ENCODE results near the gene CIB4.

CIB4 gene

GRCh38 chr2:26619521-26619951 is 21.6 kb downstream of the CIB4 start:
- DNase-seq: no peak

GRCh38 chr2:26619096-26619495 is 22.1 kb downstream of the CIB4 start:
- no peak for DNase-seq

GRCh38 chr2:26618611-26619010 is 22.6 kb downstream of the CIB4 start:
- DNase-seq: no peak

GRCh38 chr2:26617588-26618083 is 23.5 kb downstream of the CIB4 start:
- no peak for DNase-seq

GRCh38 chr2:26616706-26617587 is 24.2 kb downstream of the CIB4 start:
- DNase-seq: no peak

GRCh38 chr2:26615860-26616705 is 25.1 kb downstream of the CIB4 start:
- DNase-seq: no peak

- no peak for DNase-seq
Observed at GRCh38 chr2:26615336-26615859, 25.8 kb downstream of the CIB4 start.

GRCh38 chr2:26614216-26615138 is 26.7 kb downstream of the CIB4 start:
- DNase-seq: no peak

GRCh38 chr2:26613241-26614215 is 27.6 kb downstream of the CIB4 start:
- DNase-seq: no peak

GRCh38 chr2:26612522-26613240 is 28.5 kb downstream of the CIB4 start:
- peak; percentile 10 for DNase-seq

- no peak for DNase-seq
Observed at GRCh38 chr2:26612034-26612433, 29.1 kb downstream of the CIB4 start.

GRCh38 chr2:26610504-26611335 is 30.4 kb downstream of the CIB4 start:
- no peak for DNase-seq

- DNase-seq: no peak
Observed at GRCh38 chr2:26609839-26610277, 31.3 kb downstream of the CIB4 start.

- no peak for DNase-seq
Observed at GRCh38 chr2:26609205-26609631, 31.9 kb downstream of the CIB4 start.

GRCh38 chr2:26608557-26608956 is 32.6 kb downstream of the CIB4 start:
- no peak for DNase-seq

GRCh38 chr2:26607698-26608097 is 33.5 kb downstream of the CIB4 start:
- DNase-seq: no peak

- no peak for DNase-seq
Observed at GRCh38 chr2:26606847-26607190, 34.3 kb downstream of the CIB4 start.

GRCh38 chr2:26605999-26606846 is 34.9 kb downstream of the CIB4 start:
- no peak for DNase-seq

All from hematopoietic multipotent progenitor cell treated with erythropoietin and hydrocortisone succinate and interleukin-3 and kit ligand, for 6 days (in vitro differentiated cells).